CD1c-positive myeloid dendritic cell (primary cell): Measurements from ENCODE around the gene TRMT5.

Source experiments
- DNase-seq: peaks from one replicate; pipeline ENCODE4 v3.0.0-alpha.2; 2016; ENCODE audit errors: extremely low spot score

Gene TRMT5, protein sequence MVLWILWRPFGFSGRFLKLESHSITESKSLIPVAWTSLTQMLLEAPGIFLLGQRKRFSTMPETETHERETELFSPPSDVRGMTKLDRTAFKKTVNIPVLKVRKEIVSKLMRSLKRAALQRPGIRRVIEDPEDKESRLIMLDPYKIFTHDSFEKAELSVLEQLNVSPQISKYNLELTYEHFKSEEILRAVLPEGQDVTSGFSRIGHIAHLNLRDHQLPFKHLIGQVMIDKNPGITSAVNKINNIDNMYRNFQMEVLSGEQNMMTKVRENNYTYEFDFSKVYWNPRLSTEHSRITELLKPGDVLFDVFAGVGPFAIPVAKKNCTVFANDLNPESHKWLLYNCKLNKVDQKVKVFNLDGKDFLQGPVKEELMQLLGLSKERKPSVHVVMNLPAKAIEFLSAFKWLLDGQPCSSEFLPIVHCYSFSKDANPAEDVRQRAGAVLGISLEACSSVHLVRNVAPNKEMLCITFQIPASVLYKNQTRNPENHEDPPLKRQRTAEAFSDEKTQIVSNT

DNA sequence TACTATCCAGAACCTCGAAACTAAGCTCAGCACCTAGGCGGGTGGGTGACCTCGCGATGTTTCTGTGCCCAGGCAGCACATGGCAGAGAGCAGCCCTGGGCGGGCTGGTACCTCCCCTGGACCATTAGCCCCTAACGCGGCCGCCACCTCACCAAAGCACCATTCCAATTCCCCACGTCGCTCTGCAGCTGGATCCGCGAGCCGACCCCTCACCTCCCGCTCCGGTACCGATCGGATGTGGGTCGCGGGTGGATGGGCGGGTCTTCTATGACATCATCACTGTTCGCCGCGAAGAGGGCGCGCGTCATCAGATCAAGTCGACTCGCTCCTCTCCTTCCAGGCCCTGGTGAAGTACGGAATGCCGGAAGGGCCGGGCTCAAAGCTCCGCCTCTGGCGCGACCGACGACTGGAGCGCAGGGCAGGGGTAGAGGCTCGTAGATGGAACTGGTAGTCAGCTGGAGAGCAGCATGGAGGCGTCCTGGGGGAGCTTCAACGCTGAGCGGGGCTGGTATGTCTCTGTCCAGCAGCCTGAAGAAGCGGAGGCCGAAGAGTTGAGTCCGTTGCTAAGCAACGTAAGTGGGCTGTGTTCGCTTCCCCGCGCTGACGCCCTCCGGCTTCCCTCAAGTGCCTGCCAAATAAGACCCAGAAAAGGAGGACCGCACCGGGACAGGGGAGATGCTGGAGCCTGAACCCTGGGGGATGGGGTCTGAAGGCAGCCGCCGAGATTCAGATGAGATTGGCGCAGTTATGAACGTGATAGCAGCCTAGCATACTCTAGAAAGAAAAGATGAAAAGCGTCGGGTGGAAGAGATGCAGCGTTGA, at the start of gene TRMT5, which contains the start of gene SLC38A6:
TSS of gene TRMT5 (minus strand) at position 269 of the 822 bp plus-strand sequence. CDS start at position 163, 106 bp downstream.
TSS of gene SLC38A6 (plus strand) at position 435 of the 822 bp plus-strand sequence. CDS start at position 468, 33 bp downstream.
- peak; percentile 95 for DNase-seq

DNA sequence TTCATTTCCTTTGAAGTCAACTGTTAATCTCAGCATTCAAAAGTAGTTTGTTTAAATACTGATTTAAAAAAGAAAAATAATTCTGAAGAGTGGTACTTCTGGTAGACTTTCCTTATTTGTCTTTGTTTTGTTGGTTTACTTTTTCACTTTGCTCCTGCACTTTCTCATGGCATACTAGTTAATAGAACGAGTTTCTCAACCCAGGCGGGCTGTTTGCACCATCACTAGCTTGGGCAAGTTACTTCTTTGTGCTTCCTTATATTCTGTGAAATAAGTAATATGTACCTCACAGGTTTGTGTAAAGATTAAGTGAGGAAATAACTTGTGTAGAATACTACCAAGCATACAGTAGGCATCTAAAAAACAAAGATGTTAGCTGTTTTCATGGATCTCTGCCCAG, 45.6 kb upstream of the TRMT5 start:
- DNase-seq: no peak

DNA sequence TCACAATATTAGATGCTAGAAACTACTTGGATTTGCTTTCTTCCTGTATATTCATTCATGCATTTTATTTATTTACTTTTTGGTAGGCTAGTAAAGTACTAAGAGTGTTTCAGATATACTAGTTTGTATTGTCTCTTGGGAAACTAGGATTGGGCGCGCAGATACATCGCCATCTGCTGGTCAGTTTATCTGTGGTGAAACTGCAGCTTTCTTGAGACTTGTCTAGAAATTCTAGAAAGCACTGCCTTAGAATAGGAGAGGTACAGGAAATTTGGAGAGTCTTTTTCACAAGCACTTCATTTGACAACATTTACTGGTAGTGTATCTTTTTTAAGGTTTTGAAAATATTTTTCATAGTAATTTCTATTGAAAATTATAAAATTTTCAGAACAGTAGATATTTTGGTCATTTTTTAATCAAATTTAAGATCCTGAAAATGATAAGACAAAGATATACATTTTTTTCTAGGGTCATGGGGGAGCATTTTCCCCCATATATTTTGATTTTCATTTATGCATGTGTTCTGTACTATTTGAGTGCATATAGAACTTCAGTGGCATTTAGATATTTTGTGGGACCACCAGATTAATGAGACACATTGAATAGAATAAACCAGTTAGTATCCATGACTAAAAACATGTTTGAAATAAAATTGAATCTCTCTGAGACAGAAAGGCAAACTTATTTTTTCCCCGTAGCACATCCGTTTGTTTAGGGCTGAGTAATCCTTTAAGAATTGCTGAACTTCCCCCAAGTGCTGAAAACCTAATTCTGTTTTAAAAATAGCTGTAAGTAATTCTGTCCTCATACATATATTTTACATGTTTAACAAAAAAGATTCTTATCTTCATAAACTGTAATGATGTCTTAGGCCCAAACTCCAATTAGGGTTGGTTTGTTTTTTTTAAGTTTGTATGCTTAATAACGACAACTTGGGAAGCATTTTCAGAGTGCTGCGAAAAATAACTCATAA, 44.7 kb upstream of the TRMT5 start:
- DNase-seq: peak; percentile 79

DNA sequence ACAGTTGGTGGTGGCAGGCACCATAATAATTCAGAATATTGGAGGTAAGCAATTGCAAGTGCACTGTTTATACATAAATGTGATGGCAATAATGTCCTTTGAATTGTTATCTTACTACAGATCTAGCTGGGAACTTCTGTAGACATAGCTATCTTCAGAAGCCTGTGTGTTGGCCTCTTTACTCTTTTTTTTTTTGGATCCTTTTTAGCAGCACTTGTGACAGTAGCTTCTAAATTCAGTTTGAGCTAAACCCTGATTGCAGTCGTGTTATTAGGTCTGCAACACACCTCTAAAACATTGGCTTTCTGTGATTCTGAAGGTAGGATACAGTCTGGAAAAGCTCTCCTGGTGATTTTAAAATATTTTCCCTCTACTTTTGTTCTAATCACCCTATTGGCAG, 38.7 kb upstream of the TRMT5 start:
- DNase-seq: no peak

DNA sequence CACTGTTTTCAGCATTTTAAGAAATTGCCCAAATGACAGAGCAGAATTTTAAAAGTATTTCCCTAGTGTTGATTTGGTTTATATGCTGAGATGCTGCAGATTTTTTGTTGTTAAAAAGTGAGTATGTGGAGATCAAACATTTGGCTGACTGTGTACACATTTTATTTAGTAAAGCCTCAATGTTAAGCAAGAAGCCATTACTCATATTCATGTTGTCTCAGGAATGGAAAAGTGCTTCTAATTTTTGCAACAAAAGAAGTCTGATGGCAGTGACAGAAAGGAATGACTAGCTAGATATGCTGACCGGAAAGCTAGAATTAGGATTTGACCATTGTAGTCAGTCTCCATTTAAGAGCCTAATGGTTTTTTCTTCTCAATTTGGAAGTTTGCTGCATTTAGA, 22.7 kb upstream of the TRMT5 start:
- no peak for DNase-seq

DNA sequence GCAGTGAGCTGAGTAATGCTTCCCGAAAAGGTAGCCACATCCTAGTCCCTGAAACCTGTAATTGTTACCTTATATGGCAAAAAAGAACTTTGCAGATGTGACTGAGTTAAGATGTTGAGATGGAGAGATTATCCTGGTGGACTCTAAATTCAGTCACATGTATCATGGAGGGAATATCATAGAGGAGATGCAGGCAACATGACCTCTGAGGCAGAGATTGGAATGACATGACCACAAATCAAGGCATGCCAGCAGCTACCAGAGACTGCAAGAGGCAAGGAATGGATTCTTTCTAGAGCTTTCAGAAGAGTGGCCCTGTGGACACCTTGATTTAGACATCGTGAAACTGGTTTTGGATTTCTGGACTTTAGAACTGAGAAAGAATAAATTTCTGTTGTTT, 18.7 kb upstream of the TRMT5 start:
- DNase-seq: no peak

DNA sequence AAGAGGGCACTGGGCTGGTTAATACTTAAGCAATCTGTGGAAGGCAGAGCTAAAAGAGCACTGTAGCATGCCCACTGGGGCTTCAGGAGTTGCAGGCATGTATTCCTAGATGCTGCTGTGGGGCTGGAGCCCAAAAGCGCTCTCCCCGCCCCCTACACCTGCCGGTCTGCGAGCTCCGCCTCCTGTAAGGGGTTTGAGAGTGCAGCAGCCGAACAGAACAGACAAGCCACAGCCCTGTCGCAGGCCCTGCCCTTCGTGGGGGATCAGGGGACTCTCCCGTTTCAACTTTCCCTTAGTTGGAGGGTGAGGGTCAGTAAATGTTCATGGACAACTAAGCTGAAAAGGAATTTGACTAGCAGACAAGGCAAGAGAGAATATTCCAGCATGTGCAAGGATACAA, 17.7 kb upstream of the TRMT5 start:
- no peak for DNase-seq

DNA sequence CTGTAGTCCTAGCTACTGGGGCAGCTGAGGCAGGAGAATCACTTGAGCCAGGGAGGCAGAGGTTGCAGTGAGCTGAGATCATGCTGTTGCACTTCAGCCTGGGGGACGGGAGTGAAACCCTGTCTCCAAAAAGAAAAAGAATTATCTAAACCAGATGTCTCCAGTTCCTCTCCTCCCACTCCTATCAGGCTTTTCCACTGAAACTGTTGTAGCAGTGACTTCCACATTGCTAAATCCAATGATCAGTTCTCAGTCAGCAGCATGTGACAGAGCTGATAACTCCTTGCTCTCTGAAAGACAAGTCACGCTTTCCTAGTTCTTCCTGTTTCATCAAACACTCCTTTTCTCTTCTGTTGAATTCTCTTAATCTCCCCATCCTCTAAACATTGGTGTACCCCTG, 8.7 kb upstream of the TRMT5 start:
- peak; percentile 91 for DNase-seq

DNA sequence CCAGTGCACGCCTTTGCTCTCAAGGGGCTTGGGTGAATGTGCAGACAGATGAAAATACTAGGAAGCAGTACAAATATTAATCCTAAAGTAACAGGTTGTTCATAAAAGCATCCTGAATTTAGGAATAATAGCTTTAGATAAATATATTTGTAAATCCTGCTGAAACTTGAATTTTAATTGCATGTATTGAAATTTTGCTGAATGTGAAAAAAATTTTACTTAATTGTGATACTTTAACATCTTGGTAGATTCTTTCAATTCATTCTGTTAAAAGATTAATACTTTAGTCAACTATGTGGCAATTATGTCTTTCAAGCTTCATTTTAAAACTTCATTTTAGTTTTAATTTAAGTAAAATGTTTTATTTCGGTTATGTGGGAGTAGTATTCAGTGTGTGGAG, 5.6 kb upstream of the TRMT5 start:
- DNase-seq: no peak

DNA sequence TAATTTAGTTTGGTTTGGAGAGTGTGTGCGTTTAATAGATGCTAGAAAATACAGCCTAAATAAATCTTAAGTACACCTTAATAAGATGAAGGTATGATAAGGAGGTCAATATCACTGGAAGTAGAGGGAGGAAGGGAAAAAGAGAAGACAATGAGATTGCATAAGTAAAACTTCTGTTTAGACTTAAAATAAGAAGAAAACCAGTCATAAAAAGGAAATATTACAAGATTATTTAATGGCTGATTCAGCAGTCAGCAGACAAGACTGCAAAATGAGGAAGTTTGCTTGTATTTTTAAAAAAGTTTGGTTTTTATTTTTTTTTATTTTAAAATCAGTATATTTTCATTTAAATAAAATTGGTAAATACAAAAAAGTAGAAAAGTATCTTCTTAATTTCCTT, 3.3 kb upstream of the TRMT5 start:
- DNase-seq: peak; percentile 72

DNA sequence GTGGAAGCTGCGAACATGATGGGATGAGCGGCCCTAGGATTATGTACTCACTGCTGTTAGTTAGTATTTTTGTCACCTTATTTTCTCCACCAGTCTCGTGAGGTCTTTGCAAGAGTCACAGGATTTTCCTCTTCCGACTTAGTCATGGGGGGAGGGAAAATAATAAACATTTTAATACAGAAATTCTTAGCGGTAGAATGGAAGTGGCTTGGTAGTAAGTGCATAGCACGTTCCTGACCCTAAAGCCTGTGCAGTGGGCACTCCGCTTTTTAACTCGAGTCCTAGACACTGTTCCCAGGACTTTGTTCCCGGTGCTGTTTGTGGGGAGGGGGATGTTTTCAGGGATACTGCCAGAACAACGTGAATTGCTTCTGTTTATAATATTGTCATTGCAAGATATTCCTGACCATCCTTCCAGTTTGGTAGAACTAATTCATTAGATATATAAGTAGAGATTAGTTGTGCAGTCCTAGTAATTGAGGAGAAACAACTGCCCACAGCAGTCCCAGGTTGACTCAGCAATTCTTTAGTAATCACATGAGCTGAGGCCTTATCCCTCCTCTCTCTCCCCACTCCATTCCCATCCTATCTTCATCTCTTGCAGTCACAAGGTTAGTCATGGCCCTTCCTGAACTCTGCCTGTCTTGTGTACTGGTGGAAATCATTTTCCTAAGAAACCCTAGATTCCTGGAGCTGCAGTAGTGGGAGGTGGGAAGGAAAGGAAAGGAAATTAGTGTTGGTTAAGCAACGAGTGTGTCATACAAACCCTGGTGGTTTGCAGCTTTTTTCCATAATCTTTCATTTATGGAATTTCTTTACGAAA, 965 bp upstream of the TRMT5 start:
- peak; percentile 75 for DNase-seq

DNA sequence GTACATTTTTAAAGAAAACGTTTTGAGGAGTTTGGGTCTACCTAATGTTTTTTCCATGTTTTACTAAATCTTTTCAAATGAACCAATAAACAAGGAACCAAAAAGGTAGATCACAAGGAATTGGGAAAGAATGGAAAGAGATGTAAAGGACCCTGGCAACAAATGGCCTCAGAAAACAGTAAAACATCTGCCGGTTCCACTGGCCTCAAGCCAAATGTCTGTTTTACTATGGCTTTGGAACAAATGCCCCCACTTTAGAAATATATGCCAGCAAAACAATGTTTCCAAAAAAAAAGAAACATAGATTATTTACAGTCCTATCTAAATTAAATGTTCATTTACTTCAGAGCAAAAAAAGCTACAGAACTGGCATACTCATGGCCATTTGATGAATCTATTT, 3.0 kb downstream of the TRMT5 start:
- DNase-seq: no peak

DNA sequence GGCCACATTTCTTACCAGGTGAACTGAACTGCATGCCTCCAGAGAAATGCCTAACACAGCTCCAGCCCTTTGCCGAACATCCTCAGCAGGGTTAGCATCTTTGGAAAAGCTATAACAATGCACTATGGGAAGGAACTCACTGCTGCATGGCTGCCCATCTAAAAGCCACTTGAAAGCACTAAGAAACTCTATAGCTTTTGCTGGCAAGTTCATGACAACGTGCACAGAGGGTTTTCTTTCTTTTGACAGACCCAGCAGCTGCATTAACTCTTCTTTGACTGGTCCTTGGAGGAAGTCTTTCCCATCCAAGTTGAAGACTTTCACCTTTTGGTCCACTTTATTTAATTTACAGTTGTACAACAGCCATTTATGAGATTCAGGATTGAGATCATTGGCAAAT, 5.3 kb downstream of the TRMT5 start:
- no peak for DNase-seq

DNA sequence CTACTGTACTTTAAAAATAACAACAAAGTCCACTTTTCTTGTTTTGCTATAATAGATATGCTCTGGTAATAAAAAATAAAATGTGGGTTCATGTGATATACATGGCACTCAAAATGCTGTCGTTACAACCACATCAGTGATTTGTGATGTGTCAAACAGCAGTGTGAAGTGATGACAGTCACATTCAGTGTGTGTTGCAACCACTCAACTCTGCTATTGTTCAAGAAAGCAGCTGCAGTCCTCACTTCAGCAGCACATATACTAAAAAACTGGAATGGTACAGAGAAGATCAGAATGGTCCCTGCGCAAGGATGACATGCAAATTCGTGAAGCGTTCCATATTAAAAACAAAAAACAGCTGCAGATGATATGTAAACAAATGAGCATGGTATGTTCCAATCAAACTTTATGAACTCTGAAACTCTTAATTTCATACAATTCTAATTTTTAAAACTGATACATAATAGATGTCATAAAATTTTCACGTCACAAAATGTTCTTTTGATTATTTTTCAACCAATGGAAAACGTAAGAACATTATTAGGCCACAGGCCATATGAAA, 6.7 kb downstream of the TRMT5 start:
- DNase-seq: no peak

DNA sequence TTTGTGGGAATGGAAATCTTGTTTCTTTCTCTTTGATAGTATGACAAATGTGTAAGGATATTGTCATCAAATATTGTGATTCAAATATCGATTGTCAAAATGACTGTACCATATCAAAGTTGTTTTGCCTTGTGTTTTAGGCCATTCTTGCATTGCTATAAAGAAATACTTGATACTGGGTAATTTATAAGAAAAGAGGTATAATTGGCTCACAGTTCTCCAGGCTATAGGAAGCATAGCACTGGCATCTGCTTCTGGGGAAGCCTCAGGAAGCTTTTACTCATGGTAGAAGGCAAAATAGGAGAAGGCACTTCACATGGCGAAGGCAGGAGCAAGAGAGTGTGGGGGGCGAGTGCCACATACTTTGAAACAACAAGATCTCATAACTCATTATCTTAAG, 7.8 kb downstream of the TRMT5 start:
- DNase-seq: no peak

DNA sequence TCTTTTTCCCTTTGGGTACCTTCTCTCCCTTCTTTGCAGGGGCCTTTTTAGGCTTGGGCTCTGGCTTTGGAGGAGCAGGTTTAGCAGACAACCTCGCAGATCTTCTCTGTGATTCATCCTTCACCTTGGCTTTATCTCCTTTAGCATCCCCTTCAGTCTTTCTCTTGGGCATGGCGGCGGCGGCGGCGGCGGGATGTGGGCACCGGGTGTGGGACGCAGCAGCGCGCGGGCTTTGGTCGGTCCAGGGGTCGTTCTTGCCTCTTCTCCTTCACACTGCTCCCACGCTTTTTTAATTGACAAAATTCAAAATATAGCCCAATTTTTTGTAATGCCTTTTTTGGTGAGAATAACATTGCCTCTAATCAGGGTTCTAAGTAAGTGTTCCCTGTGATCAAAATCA, 8.6 kb downstream of the TRMT5 start:
- no peak for DNase-seq

DNA sequence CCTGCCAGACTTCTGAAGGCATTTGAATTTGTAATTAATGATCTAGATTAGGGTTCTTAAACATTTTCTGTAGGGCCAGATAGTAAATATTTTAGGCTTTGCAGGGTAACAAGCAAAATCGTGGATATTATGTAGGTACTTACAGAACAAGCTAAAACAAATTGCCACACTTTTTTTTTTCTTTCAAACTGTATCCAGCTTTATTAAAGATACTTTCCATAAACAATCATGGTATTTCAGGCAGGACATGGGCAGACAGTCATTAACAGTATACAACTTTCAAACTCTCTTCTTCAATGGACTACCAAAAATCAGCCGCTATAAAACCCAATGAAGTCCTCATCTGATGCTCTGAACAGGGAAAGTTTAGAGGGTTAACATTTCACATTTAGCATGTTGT, 9.6 kb downstream of the TRMT5 start:
- DNase-seq: no peak

DNA sequence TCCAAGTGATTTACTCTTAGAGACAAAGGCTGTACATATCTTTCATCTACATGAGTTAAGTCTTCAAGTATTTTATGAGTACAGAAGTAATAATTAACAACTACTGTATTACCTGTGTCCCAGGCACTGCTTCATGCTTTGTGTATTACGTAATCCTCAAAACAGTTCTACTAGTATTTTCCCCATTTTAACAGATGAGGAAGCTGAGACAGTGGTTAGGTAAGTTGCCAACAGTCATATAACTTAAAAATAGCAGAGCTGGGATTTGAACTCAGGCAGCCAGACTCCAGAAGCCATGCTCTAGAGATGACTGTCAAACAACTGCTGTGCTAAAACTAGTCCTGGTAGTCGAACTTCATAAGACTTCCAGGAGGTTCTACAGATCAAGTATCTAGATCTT, 10.7 kb downstream of the TRMT5 start:
- no peak for DNase-seq

DNA sequence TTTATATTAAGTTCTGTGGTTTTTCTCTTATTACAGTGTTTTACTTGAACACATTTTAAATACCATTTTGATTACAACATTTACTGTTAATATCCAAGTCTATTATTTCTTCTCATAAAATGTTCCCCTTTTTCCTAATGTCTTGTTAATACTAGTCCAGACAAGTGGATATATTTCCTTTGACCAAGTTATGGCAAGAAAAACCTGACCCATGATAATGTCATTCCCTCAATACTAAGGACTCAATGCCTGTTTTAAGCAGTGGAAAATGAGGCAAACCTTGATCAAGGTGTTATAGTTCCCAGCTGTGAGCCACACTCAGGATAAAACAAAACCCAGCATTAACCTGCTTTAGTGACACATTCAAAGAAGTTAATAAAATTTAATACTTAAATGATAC, 12.2 kb downstream of the TRMT5 start:
- DNase-seq: no peak

DNA sequence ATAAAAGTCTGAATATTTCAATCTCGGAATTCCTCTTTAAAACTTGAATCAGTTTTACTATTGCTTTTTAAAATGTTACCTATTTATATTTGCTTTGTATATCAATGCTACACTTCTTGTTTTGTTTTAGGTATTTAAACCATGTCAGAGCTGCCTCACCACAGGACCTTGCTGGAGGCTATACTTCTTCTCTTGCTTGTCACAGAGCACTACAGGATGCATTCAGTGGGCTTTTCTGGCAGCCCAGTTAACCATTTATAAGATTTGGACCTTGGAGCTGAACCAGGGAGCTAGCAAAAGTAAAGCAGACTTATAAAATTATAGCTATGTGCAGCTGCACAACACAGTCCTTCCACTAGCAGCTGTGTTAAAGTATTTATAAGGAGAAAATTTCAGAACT, 12.8 kb downstream of the TRMT5 start:
- DNase-seq: no peak
